Calu3 (cell line): ENCODE results near the gene RETSAT. TPM values are rescaled to one million over a fixed set of nuclear protein-coding genes. Genes with fewer than 3 reads are reported as not detected.
"Not testable (repeated sequence)": the region's sequence is repeated elsewhere in the genome, so short reads cannot be mapped to it uniquely, and the experiment has no call there.

Experiments used
- BruUV-seq: library from RNA; stranded (reverse); fragments of 400-500 nt; replicated peaks from 2 replicates; lab custom pipeline; 2021; lab: Mats Ljungman, UMichigan
- CTCF ChIA-PET: fragments of 300-600 bp; sonication (Branson Sonifier 250); formaldehyde crosslinking; loops from one replicate; lab custom pipeline; 2022; ENCODE audit warnings: antibody characterized with exemption; lab: Charles Lee
- DNase-seq: peaks from one replicate; pipeline ENCODE4 v3.0.0; 2022
- H3K27ac Mint-ChIP-seq: one replicate; pipeline ENCODE4 v1.8.0; 2022; ENCODE audit warnings: mixed read lengths; ENCODE audit not compliant: unreplicated experiment
- H3K27me3 Mint-ChIP-seq: one replicate; pipeline ENCODE4 v1.8.0; 2022; ENCODE audit warnings: mixed read lengths; ENCODE audit not compliant: unreplicated experiment
- H3K36me3 Mint-ChIP-seq: one replicate; pipeline ENCODE4 v1.8.0; 2022; ENCODE audit warnings: mild to moderate bottlenecking, moderate library complexity, mixed read lengths; ENCODE audit not compliant: insufficient read depth, unreplicated experiment
- H3K4me1 Mint-ChIP-seq: one replicate; pipeline ENCODE4 v1.8.0; 2022; ENCODE audit warnings: mild to moderate bottlenecking, low read depth, mixed read lengths; ENCODE audit not compliant: unreplicated experiment
- H3K4me3 Mint-ChIP-seq: one replicate; pipeline ENCODE4 v1.8.0; 2022; ENCODE audit warnings: mild to moderate bottlenecking, low read depth, moderate library complexity, mixed read lengths; ENCODE audit not compliant: unreplicated experiment
- H3K9me3 Mint-ChIP-seq: one replicate; pipeline ENCODE4 v1.8.0; 2022; ENCODE audit warnings: low read depth, mixed read lengths; ENCODE audit not compliant: unreplicated experiment
- intact Hi-C: fragments of 100-400 bp; cut with micrococcal nuclease; formaldehyde crosslinking; loops from one replicate; pipeline ENCODE4 v1.10.0; 2022; ENCODE audit not compliant: unreplicated experiment
- total RNA-seq: library from RNA; stranded (reverse); gene quantifications from 2 replicates; pipeline ENCODE4 v1.2.3, GENCODE V29; 2022
- TF ChIP-seq, protein P1 (sequence below): fragments of 200-600 bp; IDR thresholded peaks from one replicate; pipeline ENCODE4 v1.8.0; 2022; ENCODE audit warnings: antibody characterized with exemption; ENCODE audit not compliant: unreplicated experiment

RETSAT gene
- total RNA-seq, 1 experiment from 2014 or later = 40.6 TPM

DNA sequence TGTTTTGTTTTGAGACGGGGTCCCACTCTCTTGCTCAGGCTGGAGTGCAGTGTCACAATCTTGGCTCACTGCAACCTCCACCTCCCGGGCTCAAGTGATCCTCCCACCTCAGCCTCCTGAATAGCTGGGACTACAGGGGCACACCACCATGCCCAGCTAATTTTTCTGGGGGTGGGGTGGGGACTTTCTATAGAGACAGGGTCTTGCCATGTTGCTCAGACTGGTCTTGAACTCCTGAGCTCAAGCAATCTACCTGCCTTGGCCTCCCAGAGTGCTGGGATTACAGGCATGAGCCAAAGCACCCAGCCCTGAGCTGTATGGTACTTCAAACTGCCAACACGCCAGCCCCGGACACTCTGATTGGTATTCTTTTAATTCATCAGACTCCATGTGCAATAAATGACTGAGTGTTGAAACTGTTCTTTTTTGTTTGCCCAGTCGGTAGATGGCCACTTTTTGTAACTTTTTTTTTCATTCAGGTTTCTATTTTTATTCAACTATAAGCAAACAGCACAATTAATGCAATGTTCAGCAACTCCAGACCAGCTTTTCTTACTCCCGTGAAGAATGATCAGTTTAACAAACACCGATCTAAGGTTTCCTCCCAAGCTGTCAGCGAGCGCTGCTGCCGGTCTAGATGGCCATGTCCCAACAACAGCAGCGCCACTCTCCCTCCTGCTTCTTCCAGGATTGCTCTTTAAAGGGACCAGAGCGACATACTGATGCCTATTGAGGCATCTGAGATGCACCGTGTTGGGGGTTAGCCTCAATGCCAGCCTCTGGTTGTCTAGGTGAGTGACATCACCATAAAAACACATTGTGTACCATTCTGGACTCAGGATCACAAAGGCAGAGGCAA lies 14.1 kb downstream of the RETSAT start:
- Mint-ChIP-seq H3K4me1 (no peaks in the 10 kb centered on the region), H3K27me3 (no peaks in the 10 kb centered on the region), H3K9me3 (no peaks in the 10 kb centered on the region), H3K27ac (no peak overlapping the region), H3K4me3 (no peak overlapping the region), H3K36me3 (peaks cover 4% of the 10 kb centered on the region)
- no peak for DNase-seq
- BruUV-seq = no TSS peak
- TF ChIP-seq, protein P1, sequence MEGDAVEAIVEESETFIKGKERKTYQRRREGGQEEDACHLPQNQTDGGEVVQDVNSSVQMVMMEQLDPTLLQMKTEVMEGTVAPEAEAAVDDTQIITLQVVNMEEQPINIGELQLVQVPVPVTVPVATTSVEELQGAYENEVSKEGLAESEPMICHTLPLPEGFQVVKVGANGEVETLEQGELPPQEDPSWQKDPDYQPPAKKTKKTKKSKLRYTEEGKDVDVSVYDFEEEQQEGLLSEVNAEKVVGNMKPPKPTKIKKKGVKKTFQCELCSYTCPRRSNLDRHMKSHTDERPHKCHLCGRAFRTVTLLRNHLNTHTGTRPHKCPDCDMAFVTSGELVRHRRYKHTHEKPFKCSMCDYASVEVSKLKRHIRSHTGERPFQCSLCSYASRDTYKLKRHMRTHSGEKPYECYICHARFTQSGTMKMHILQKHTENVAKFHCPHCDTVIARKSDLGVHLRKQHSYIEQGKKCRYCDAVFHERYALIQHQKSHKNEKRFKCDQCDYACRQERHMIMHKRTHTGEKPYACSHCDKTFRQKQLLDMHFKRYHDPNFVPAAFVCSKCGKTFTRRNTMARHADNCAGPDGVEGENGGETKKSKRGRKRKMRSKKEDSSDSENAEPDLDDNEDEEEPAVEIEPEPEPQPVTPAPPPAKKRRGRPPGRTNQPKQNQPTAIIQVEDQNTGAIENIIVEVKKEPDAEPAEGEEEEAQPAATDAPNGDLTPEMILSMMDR = no peak
- intact Hi-C loops = no loop called here
- CTCF ChIA-PET = no interaction called here

GRCh38 chr2:85334928-85335327 lies 19.4 kb downstream of the RETSAT start:
- no peaks in the 10 kb centered on the region for H3K36me3 Mint-ChIP-seq
- H3K4me1 Mint-ChIP-seq = no peaks in the 10 kb centered on the region
- intact Hi-C loops = no loop called here
- no peaks in the 10 kb centered on the region for H3K9me3 Mint-ChIP-seq
- BruUV-seq = no TSS peak
- TF ChIP-seq, protein P1 = no peak
- H3K27ac Mint-ChIP-seq = no peak overlapping the region
- no peaks in the 10 kb centered on the region for H3K27me3 Mint-ChIP-seq
- no peak for DNase-seq
- H3K4me3 Mint-ChIP-seq = no peak overlapping the region
- CTCF ChIA-PET = no interaction called here

- H3K36me3 Mint-ChIP-seq, intact Hi-C loops, BruUV-seq, H3K27me3 Mint-ChIP-seq, H3K9me3 Mint-ChIP-seq, H3K4me1 Mint-ChIP-seq, DNase-seq, H3K4me3 Mint-ChIP-seq, H3K27ac Mint-ChIP-seq: not testable (repeated sequence)
- CTCF ChIA-PET = interaction anchor here (0.7 kb wide), 1 partner anchor 46 kb away, joined by 3 read pairs; no protein-coding TSS in a partner anchor
These were observed 20.5 kb downstream of the RETSAT start for GRCh38 chr2:85333877-85334276.

GRCh38 chr2:85330839-85331636 lies 23.3 kb downstream of the RETSAT start:
- no TSS peak for BruUV-seq
- Mint-ChIP-seq H3K36me3 (peaks cover 29% of the 10 kb centered on the region), H3K27ac (no peak overlapping the region), H3K27me3 (no peaks in the 10 kb centered on the region), H3K4me3 (no peak overlapping the region), H3K4me1 (no peaks in the 10 kb centered on the region), H3K9me3 (no peaks in the 10 kb centered on the region)
- intact Hi-C loops = no loop called here
- CTCF ChIA-PET = no interaction called here
- TF ChIP-seq, protein P1 = no peak
- DNase-seq = no peak

GRCh38 chr2:85329701-85330100 lies 24.6 kb downstream of the RETSAT start:
- DNase-seq, BruUV-seq, H3K27me3 Mint-ChIP-seq, intact Hi-C loops, H3K9me3 Mint-ChIP-seq, H3K4me3 Mint-ChIP-seq, H3K4me1 Mint-ChIP-seq, H3K27ac Mint-ChIP-seq: not testable (repeated sequence)
- CTCF ChIA-PET = interaction anchor here (0.6 kb wide), 1 partner anchor 230 kb away, joined by 3 read pairs; no protein-coding TSS in a partner anchor
- peaks cover 43% of the 10 kb centered on the region for H3K36me3 Mint-ChIP-seq
